HepG2 (cell line): ENCODE measurements around the gene ERVH48-1. TPM values are rescaled to one million over a fixed set of nuclear protein-coding genes. Genes with fewer than 3 reads are reported as not detected.
A peak's percentile ranks its signal among the peaks of the same experiment; 100 is the strongest.
"Not testable (repeated sequence)": the region's sequence is repeated elsewhere in the genome, so short reads cannot be mapped to it uniquely, and the experiment has no call there.

ENCODE experiments used
- ATAC-seq: fragments of 200-7000 bp; cut with Tn5 transposase; 3 replicates; pipeline ENCODE4 v1.9.1; 2020; ENCODE audit warnings: mild to moderate bottlenecking, moderate library complexity
- BruUV-seq: library from RNA; stranded (reverse); fragments of 400-500 nt; replicated peaks from 2 replicates; lab custom pipeline; 2021; lab: Mats Ljungman, UMichigan
- CTCF ChIA-PET: fragments of 300-600 bp; formaldehyde crosslinking; extraction: SDS; loops from one replicate; lab custom pipeline; 2021; ENCODE audit warnings: low total read pairs, inconsistent platforms, low intra/inter-chr PET ratio; lab: Yijun Ruan, JAX
- POLR2A ChIA-PET: fragments of 350-600 bp; sonication (Branson Sonifier 250); formaldehyde crosslinking; loops from one replicate; lab custom pipeline; 2020; ENCODE audit warnings: antibody characterized with exemption, inconsistent platforms; lab: Yijun Ruan, JAX
- DNase-seq: peaks from one replicate; pipeline ENCODE4 v3.0.0-alpha.2; 2015; ENCODE audit warnings: low spot score
- FAIRE-seq: peaks from 3 replicates; lab custom pipeline; 2011; peaks lifted over from hg19 to GRCh38; lab: Jason Lieb, UNC
- H2AFZ ChIP-seq: one replicate; pipeline ENCODE4 v1.6.1; 2011; ENCODE audit warnings: low read length, inconsistent platforms
- H3K27ac ChIP-seq: fragments of 300-600 bp; 3 replicates; pipeline ENCODE4 v1.8.0; 2011; ENCODE audit warnings: mixed run types, mild to moderate bottlenecking, mixed read lengths, low read length, inconsistent platforms; ENCODE audit not compliant: insufficient read depth; ENCODE audit errors: extremely low read length
- H3K27me3 ChIP-seq, 2 experiments: fragments of 200-600 bp in 1 of 2; 2 replicates in 1 of 2; 3 replicates in 1 of 2; pipeline versions ENCODE4 v1.6.0 to v1.8.0; 2011; ENCODE audit warnings: low read length in 2 of 2, mild to moderate bottlenecking in 2 of 2, moderate library complexity in 2 of 2, inconsistent platforms in 1 of 2; ENCODE audit not compliant: insufficient read depth in 2 of 2, control insufficient read depth in 1 of 2
- H3K36me3 ChIP-seq, 2 experiments: fragments of 200-600 bp in 1 of 2; replicated peaks in 1 of 2; 2 replicates in 1 of 2; 3 replicates in 1 of 2; pipeline versions ENCODE4 v1.5.1 to v1.8.0; 2011; ENCODE audit warnings: low read length in 2 of 2, inconsistent platforms in 1 of 2; ENCODE audit not compliant: insufficient read depth in 2 of 2, control insufficient read depth in 1 of 2
- H3K4me1 ChIP-seq: 2 replicates; pipeline ENCODE4 v1.5.1; 2012; ENCODE audit warnings: low read length, inconsistent platforms; ENCODE audit not compliant: insufficient read depth
- H3K4me2 ChIP-seq: 2 replicates; pipeline ENCODE4 v1.6.0; 2011; ENCODE audit warnings: low read depth, low read length, inconsistent platforms
- H3K4me3 ChIP-seq, 3 experiments: fragments of 200-600 bp in 1 of 3; sonication (generic), shearing (Covaris generic) in 1 of 3; replicated peaks in 1 of 3; 2 replicates each; pipeline ENCODE4 v1.5.1; 2011 to 2016; ENCODE audit warnings: low read length in 3 of 3, inconsistent platforms in 2 of 3, low read depth in 2 of 3, mild to moderate bottlenecking in 2 of 3, control low read depth in 1 of 3, mixed read lengths in 1 of 3; ENCODE audit not compliant: insufficient read depth in 1 of 3
- H3K79me2 ChIP-seq: one replicate; pipeline ENCODE4 v1.6.1; 2011; ENCODE audit warnings: low read length, inconsistent platforms; ENCODE audit not compliant: insufficient read depth
- H3K9ac ChIP-seq: 2 replicates; pipeline ENCODE4 v1.6.0; 2011; ENCODE audit warnings: mild to moderate bottlenecking, low read depth, low read length, inconsistent platforms; ENCODE audit not compliant: insufficient read depth
- H3K9me3 ChIP-seq: 2 replicates; pipeline ENCODE4 v1.5.1; 2012; ENCODE audit warnings: mild to moderate bottlenecking, low read length
- H4K20me1 ChIP-seq: 2 replicates; pipeline ENCODE4 v1.6.0; 2011; ENCODE audit warnings: inconsistent platforms, mild to moderate bottlenecking, low read length, moderate library complexity; ENCODE audit not compliant: insufficient read depth
- ZNF770 ChIP-seq: sonication (generic); formaldehyde crosslinking; IDR thresholded peaks from 2 replicates; pipeline ENCODE4 v1.5.0; 2020; ENCODE audit warnings: mild to moderate bottlenecking, missing genetic modification reagents
- WGBS: methylation state at CpG from one replicate; pipeline ENCODE4 v1.1.6; 2017; ENCODE audit warnings: low lambda C conversion rate; 5-methylcytosine and 5-hydroxymethylcytosine counted together
- in situ Hi-C: cut with HindIII; loops from 2 replicates; pipeline ENCODE4 v1.10.0; 2017; ENCODE audit warnings: low pct_unique_long_range_greater_than_20kb; ENCODE audit not compliant: extremely low pct_ligation_motif_present
- intact Hi-C: fragments of 100-400 bp; cut with micrococcal nuclease; formaldehyde crosslinking; loops from one replicate; pipeline ENCODE4 v1.10.0; 2022; ENCODE audit not compliant: unreplicated experiment
- polyA plus RNA-seq, 8 experiments: library from polyadenylated mRNA; depleted of rRNA in 3 of 8; stranded (reverse) in 7 of 8; unstranded in 1 of 8; fragments of >200 nt; fragmentation: Illumina TruSeq in 4 of 8; extraction: Trizol in 4 of 8; gene quantifications; 2 replicates each; pipeline versions ENCODE4 v1.2.1 to v1.2.3, GENCODE V29; 2011 to 2016; ENCODE audit warnings: low read depth in 4 of 8, missing spikeins in 1 of 8, mixed read lengths in 1 of 8; ENCODE audit not compliant: insufficient read depth in 1 of 8
- total RNA-seq, 5 experiments: library from RNA; depleted of rRNA; stranded (reverse); fragments of >200 nt; fragmentation: Illumina TruSeq; extraction: Trizol; gene quantifications; 2 replicates each; pipeline ENCODE4 v1.2.3, GENCODE V29; 2016; ENCODE audit warnings: low read depth in 1 of 5
- TF ChIP-seq, protein P1 (sequence below): IDR thresholded peaks from 2 replicates; pipeline ENCODE4 v1.6.1; 2016; ENCODE audit warnings: mild to moderate bottlenecking, missing biosample characterization, missing genetic modification reagents

The ERVH48-1 gene
- total and polyA plus RNA-seq, 2 of the 13 experiments (the other 11 are each of a cell fraction or from before 2014, with no cell fraction given): 1.8 TPM; not detected in 1

GRCh38 chr21:42958122-42958521 is 32.7 kb upstream of the ERVH48-1 start:
- H3K9ac ChIP-seq, intact Hi-C loops, H3K79me2 ChIP-seq, H3K27me3 ChIP-seq, H3K4me2 ChIP-seq, H4K20me1 ChIP-seq, DNase-seq, H2AFZ ChIP-seq, BruUV-seq, CTCF ChIA-PET, H3K36me3 ChIP-seq, H3K4me3 ChIP-seq, ATAC-seq, H3K9me3 ChIP-seq, FAIRE-seq, in situ Hi-C loops, H3K27ac ChIP-seq: not testable (repeated sequence)
- peaks cover 28% of the 10 kb centered on the region for H3K4me1 ChIP-seq
- WGBS: 68% methylated on average over 6 of the region's 6 CpGs
- POLR2A ChIA-PET: interaction anchor here (3.2 kb wide), 1 partner anchor 16 kb away, joined by 10 read pairs; the partner anchor contains the start of gene PKNOX1

DNA sequence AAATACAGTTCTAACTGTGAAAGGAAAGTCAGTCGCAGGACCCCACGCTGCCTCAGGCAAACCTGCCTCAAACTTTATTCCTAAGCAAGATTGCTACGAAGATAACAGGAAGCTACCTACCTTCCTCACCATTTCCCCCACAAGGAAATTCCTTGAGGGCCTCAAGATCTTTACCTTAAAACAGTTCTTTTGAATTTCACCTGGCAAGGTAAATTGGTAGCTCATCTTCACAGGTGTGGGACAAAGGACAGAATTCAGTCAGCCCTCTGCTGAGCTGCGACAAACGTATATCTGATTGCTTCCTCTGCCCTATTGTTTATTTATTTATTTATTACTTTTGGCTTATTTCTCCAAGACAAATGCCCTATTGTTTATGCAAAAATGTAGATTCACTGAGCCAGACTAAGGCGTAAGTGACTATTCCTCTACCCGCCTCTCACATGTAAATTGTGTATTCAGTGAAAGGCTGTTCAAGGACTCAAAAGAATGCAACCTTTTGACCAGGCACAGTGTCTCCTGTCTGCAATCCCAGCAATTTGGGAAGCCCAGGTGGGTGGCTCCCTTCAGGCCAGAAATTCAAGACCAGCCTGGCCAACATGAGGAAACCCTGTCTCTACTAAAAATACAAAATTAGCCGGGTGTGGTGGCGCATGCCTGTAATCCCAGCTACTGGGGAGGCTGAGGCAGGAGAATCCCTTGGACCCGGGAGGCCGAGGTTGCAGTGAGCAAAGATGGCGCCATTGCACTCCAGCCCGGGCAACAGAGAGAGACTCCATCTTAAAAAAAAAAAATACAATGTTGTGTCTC is 31.6 kb upstream of the ERVH48-1 start:
- CTCF ChIA-PET: no interaction called here
- H3K9me3 ChIP-seq: no peaks in the 10 kb centered on the region
- H3K4me3 ChIP-seq: no peak overlapping the region
- no peak overlapping the region for H2AFZ ChIP-seq
- WGBS: 28% methylated on average over 11 of the region's 13 CpGs
- peak; percentile 81 for TF ChIP-seq ZNF770 (CRISPR knock-in tag)
- TF ChIP-seq, protein P1, sequence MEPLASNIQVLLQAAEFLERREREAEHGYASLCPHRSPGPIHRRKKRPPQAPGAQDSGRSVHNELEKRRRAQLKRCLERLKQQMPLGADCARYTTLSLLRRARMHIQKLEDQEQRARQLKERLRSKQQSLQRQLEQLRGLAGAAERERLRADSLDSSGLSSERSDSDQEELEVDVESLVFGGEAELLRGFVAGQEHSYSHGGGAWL (CRISPR knock-in tag): no peak
- 0 out of 2 replicates have a peak overlapping the region, but pooled peaks have one; percentile 7 for H3K9ac ChIP-seq
- no TSS peak for BruUV-seq
- no peaks in the 10 kb centered on the region for H3K79me2 ChIP-seq
- in situ Hi-C loops: no loop called here
- H4K20me1 ChIP-seq: no peaks in the 10 kb centered on the region
- FAIRE-seq (no peak), ATAC-seq (peak; percentile 84), DNase-seq (peak; percentile 35)
- POLR2A ChIA-PET: interaction anchor here (1.4 to 3.2 kb wide), 2 partner anchors 15 to 17 kb away, joined by 5 to 10 read pairs; partner anchors contain the start of gene PKNOX1
- no peak overlapping the region for H3K27ac ChIP-seq
- H3K27me3 ChIP-seq: peaks cover 0 to 2% of the 10 kb centered on the region in 2 experiments; a peak in 2 of 5 replicates
- peak overlapping the region; percentile 24; the same call in 1 of the 2 replicates for H3K4me2 ChIP-seq
- intact Hi-C loops: no loop called here
- peaks cover 28% of the 10 kb centered on the region for H3K4me1 ChIP-seq
- H3K36me3 ChIP-seq: no peaks in the 10 kb centered on the region

GRCh38 chr21:42951193-42951592 is 25.8 kb upstream of the ERVH48-1 start:
- peaks cover 11% of the 10 kb centered on the region for H3K4me1 ChIP-seq
- H3K27ac ChIP-seq, H4K20me1 ChIP-seq, POLR2A ChIA-PET, FAIRE-seq, H3K27me3 ChIP-seq, ATAC-seq, H2AFZ ChIP-seq, H3K9ac ChIP-seq, H3K36me3 ChIP-seq, H3K4me2 ChIP-seq, in situ Hi-C loops, CTCF ChIA-PET, intact Hi-C loops, H3K9me3 ChIP-seq, DNase-seq, H3K4me3 ChIP-seq, H3K79me2 ChIP-seq, BruUV-seq: not testable (repeated sequence)
- 67% methylated on average over 9 of the region's 9 CpGs for WGBS
